ENCODE results near the gene RPL5. TPM values are rescaled to one million over a fixed set of nuclear protein-coding genes. Genes with fewer than 3 reads are reported as not detected.

The RPL5 gene
- total and polyA plus RNA-seq, 9 of the 15 experiments (the other 6 are each of a cell fraction or from before 2014, with no cell fraction given): 1,467 to 4,252 (median 2,454) TPM

- peak; percentile 57 for TF ChIP-seq ARHGAP35 (IDR thresholded peaks at IDR 0.05; ENCODE audit: partially characterized antibody)
- TF ChIP-seq GABPA (tag; conservative IDR thresholded peaks at IDR 0.05; ENCODE audit: low read depth): 0 out of 2 replicates have a peak, but pooled peaks have one; percentile 13
- TF ChIP-seq RBFOX2 (IDR thresholded peaks at IDR 0.05; ENCODE audit: low read depth, low read length): no peak
- no peak for TF ChIP-seq XRCC5 (IDR thresholded peaks at IDR 0.05; ENCODE audit: low read depth, low read length)
- peak in 1 of 2 experiments; percentile 40; a peak in 1 of 4 replicates for TF ChIP-seq TBL1XR1 (IDR thresholded peaks at IDR 0.05; ENCODE audit: low read length in 2 of 2)
- TF ChIP-seq CBX1 (IDR thresholded peaks at IDR 0.05; ENCODE audit: low read depth): no peak
- no peak for TF ChIP-seq COPS2 (conservative IDR thresholded peaks at IDR 0.05)
- 0 out of 2 replicates have a peak, but pooled peaks have one; percentile 79 for TF ChIP-seq DNMT1 (IDR thresholded peaks at IDR 0.05)
- TF ChIP-seq PBX2 (CRISPR knock-in tag; IDR thresholded peaks at IDR 0.05; ENCODE audit: low read depth): no peak
- TF ChIP-seq PBX2 (tag; conservative IDR thresholded peaks at IDR 0.05; ENCODE audit: low read depth): 0 out of 2 replicates have a peak, but pooled peaks have one; percentile 11
- TF ChIP-seq USF2 (CRISPR knock-in tag; IDR thresholded peaks at IDR 0.05): no peak
- no peak for TF ChIP-seq POLR2AphosphoS2 (IDR thresholded peaks at IDR 0.05; ENCODE audit: low read length)
- peak; percentile 82; the same call in 1 of the 2 replicates for TF ChIP-seq HLTF (IDR thresholded peaks at IDR 0.05)
- TF ChIP-seq HINFP (tag; conservative IDR thresholded peaks at IDR 0.05; ENCODE audit: low read depth): peak; percentile 35; the same call in 1 of the 2 replicates
Measured at GRCh38 chr1:92792340-92792782, 39.5 kb upstream of the RPL5 start (continued).

Measured in K562 (cell line).